Urinary bladder (tissue), 4 donors: Measurements from ENCODE around the gene EYA4. TPM values are rescaled to one million over a fixed set of nuclear protein-coding genes. Genes with fewer than 3 reads are reported as not detected.

ENCODE experiments used
- DNase-seq: peaks from one replicate; pipeline ENCODE4 v3.0.0-alpha.2; 2015; ENCODE audit errors: extremely low spot score
- H3K27ac ChIP-seq: one replicate; pipeline ENCODE4 v1.5.1; 2013; ENCODE audit warnings: low read depth, mild to moderate bottlenecking, moderate library complexity
- H3K36me3 ChIP-seq: one replicate; pipeline ENCODE4 v1.6.1; 2013; ENCODE audit warnings: mild to moderate bottlenecking, moderate library complexity; ENCODE audit not compliant: insufficient read depth
- H3K4me1 ChIP-seq: one replicate; pipeline ENCODE4 v1.6.1; 2013; ENCODE audit warnings: mild to moderate bottlenecking, moderate library complexity; ENCODE audit not compliant: insufficient read depth
- H3K4me3 ChIP-seq: one replicate; pipeline ENCODE4 v1.5.1; 2013; ENCODE audit warnings: low read depth, low read length
- WGBS: extraction: QIAGEN DNeasy Blood & Tissue Kit; methylation state at CpG from one replicate; pipeline ENCODE4 v1.1.7; 2013; 5-methylcytosine and 5-hydroxymethylcytosine counted together
- polyA plus RNA-seq: library from polyadenylated mRNA; stranded (reverse); fragments of 200-250 nt; gene quantifications from one replicate; pipeline ENCODE4 v1.2.3, GENCODE V29; 2013
- total RNA-seq: library from RNA; depleted of rRNA; stranded (reverse); fragments of >200 nt; gene quantifications from one replicate; pipeline ENCODE4 v1.2.3, GENCODE V29; 2014
- donor health status: healthy with polysubstance abuse.
- donor health status: healthy.

Gene EYA4
- total RNA-seq (20.9 TPM), polyA plus RNA-seq (1.3 TPM)

GRCh38 chr6:133241086-133241900, at the start of gene EYA4:
Gene EYA4, plus strand, starts transcription at chr6:133241357. Its CDS starts 33,424 bp downstream, at chr6:133274781.
- peak within 1 kb of the TSS; percentile 68 for H3K4me3 ChIP-seq
- no peaks in the 10 kb centered on the region for H3K4me1 ChIP-seq
- no peak for DNase-seq
- no peaks in the 10 kb centered on the region for H3K36me3 ChIP-seq
- peak within 1 kb of the TSS; percentile 76 for H3K27ac ChIP-seq
- WGBS = under 1% methylated on average over 84 of the region's 84 CpGs

DNA sequence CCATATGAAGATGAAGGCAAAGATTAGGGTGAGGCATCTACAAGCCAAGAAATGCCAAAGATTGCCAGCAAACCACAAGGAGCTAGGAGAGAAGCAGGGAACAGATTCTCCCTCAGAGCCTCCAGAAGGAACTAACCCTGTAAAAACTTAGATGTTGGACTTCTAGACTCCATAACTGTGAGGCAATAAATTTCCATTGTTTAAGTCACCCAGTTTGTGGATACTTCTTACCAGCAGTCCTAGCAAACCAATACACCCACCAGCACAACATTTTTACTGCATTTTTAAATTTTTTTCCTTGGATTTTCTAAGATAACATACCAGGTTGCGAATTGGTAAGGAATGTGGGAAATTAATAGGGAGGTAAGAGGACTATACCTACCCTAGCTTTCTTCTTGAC, 47.8 kb upstream of the EYA4 start:
- H3K4me1 ChIP-seq = no peaks in the 10 kb centered on the region
- no peaks in the 10 kb centered on the region for H3K36me3 ChIP-seq
- H3K27ac ChIP-seq = no peak overlapping the region
- DNase-seq = no peak
- 91% methylated on average over 1 of the region's 1 CpG for WGBS
- no peak overlapping the region for H3K4me3 ChIP-seq

DNA sequence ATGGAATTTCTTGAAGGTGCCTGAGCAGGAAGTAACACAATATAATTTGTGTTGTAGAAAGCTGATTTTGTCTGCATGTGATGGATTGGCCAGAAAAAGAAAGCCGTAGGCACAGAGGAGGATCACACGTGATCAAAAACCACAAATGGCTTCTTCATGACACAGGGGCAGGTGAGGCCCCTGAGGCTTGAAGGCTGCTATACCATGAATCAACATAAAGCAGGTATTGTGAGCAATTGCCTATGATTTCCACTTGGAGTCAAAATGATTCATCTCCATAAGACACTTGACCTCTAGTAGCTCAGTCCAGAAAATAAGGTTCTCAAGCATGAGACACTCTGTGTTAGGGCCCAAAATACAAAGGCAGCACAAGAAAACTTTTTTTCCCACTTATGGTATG, 42.4 kb upstream of the EYA4 start:
- no peak for DNase-seq
- Histone ChIP-seq H3K4me1 (no peaks in the 10 kb centered on the region), H3K4me3 (no peak overlapping the region), H3K27ac (no peak overlapping the region), H3K36me3 (no peaks in the 10 kb centered on the region)
- 85% methylated on average over 2 of the region's 2 CpGs for WGBS

DNA sequence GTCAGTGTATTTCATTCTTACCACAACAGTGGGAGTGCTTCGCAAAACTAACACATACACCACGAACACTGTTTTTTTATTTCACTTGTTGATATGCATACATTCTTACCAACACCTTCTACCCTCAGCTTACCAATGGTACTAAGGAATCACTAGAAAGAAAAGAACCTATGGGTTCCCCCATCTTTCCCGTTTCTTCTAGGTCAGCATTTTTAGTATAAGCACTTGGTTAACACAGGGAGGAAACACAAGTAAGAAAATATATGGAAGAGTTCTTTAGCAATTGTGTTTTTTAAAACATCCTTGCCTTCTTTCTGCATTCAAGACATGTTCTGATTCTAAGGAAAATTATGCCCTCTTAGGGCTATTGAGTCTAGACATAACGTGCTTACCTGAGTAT, 39.9 kb upstream of the EYA4 start:
- DNase-seq = no peak
- no peaks in the 10 kb centered on the region for H3K36me3 ChIP-seq
- WGBS = 90% methylated on average over 4 of the region's 4 CpGs
- no peaks in the 10 kb centered on the region for H3K4me1 ChIP-seq
- no peak overlapping the region for H3K4me3 ChIP-seq
- no peak overlapping the region for H3K27ac ChIP-seq

GRCh38 chr6:133202610-133203343, 38.4 kb upstream of the EYA4 start:
- Histone ChIP-seq H3K27ac (no peak overlapping the region), H3K36me3 (no peaks in the 10 kb centered on the region), H3K4me3 (no peak overlapping the region), H3K4me1 (no peaks in the 10 kb centered on the region)
- DNase-seq = no peak
- WGBS = 63% methylated on average over 4 of the region's 4 CpGs

DNA sequence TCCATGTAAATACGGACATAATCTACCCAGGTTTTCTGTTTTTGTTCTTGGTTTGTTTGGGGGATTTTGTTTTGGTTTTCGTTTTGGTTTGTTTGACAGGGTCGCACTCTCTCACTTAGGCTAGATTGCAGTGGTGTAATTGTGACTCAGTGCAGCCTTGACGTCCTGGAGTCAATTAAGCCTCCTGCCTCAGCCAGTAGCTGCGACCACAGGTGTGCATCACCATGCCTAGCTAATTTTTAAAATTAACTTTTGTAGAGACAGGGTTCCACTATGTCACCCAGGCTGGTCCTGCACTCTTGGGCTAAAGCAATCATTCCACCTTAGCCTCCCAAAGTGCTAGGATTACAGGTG, 37.8 kb upstream of the EYA4 start:
- 79% methylated on average over 5 of the region's 5 CpGs for WGBS
- no peaks in the 10 kb centered on the region for H3K4me1 ChIP-seq
- H3K27ac ChIP-seq = no peak overlapping the region
- H3K36me3 ChIP-seq = no peaks in the 10 kb centered on the region
- DNase-seq = no peak
- H3K4me3 ChIP-seq = no peak overlapping the region

DNA sequence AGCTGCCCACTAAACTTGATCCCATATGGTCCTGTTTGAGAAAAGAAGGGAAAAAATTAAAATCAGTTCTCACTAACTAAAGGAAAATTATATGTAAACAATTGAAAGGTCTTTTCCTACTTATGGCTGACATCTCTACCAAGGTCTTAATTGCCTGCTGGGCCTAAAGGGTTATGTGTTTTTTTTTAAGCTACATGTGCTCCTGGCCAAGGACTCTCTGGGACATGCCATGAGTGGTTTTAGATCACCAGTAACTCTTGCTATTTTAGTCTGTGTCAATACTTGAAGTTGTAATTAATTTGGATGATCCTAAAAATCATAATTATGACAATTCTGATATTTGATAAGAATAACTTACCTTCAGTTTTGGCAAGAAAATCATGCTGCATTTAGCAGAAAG, 35.9 kb upstream of the EYA4 start:
- Histone ChIP-seq H3K27ac (no peak overlapping the region), H3K4me3 (no peak overlapping the region), H3K36me3 (no peaks in the 10 kb centered on the region), H3K4me1 (no peaks in the 10 kb centered on the region)
- no peak for DNase-seq

- H3K27ac ChIP-seq = no peak overlapping the region
- DNase-seq = no peak
- no peaks in the 10 kb centered on the region for H3K36me3 ChIP-seq
- H3K4me1 ChIP-seq = no peaks in the 10 kb centered on the region
- H3K4me3 ChIP-seq = no peak overlapping the region
- WGBS = 77% methylated on average over 5 of the region's 5 CpGs
Observed at GRCh38 chr6:133206942-133207341, 34.2 kb upstream of the EYA4 start.

DNA sequence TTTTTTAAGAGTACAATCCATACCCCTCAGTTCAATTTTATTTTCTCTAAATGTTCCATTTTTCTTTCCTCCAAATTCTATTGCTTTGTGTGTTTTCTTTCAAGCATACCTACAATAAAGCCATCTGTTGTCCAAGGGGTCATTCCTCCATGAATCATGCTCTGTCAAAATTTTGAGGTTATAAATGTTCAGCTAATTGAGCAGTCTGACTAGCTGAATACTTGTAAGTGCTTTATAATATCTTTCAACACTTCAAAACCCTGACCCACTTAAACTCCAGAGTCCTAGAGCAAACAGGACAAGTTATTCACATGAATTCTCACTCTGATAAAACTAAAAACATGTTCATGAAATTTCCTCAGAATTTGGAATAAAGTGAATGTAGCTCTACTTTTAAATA, 33.4 kb upstream of the EYA4 start:
- no peak for DNase-seq
- H3K4me1 ChIP-seq = no peaks in the 10 kb centered on the region
- H3K27ac ChIP-seq = no peak overlapping the region
- H3K4me3 ChIP-seq = no peak overlapping the region
- no peaks in the 10 kb centered on the region for H3K36me3 ChIP-seq

DNA sequence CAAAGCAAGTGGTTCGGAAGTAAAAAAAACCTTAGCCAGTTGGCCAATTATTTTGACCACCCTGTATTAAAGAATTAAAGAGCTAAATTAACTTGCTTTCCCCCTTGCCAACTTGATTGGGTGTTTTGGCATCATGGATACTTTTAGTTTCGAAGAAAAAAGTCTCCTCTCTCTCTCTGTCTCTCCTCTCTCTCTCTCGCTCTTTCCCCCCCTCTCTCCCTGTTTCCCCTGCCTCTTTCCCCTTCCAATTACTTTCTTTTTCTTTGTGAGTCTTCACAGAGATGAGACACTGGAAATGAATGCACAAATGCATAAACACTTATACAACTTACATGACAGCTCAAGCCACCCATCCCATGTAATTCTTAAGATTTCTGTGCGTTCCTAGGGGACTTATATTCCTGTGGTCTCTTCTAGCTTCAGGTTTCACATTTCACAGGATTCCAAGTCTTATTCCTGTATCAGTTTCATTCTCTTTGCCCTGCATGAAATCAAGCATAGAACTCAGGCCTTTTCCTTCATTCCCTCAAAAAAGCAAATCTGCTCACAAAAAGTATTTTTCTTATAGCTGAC, 32.9 kb upstream of the EYA4 start:
- DNase-seq = no peak
- H3K27ac ChIP-seq = no peak overlapping the region
- 64% methylated on average over 4 of the region's 4 CpGs for WGBS
- H3K36me3 ChIP-seq = no peaks in the 10 kb centered on the region
- no peaks in the 10 kb centered on the region for H3K4me1 ChIP-seq
- H3K4me3 ChIP-seq = no peak overlapping the region

DNA sequence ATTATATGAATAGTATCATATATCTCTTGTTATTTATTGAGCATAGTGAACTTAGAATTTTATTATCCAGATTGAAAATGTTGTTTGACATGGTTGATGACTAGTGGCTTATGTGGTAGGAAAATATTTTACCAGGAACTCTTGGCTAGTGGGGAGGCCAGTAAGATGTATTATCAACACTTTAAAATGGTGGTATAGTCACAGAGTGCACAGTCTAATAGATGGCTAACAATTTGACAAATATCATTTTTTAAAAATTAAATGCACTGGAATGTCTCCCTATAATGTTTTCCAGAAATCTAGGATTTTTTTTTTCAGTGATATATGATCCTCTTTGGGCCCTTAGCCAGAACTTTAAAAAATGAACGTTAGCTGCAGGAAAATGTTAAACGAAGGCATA, 26.9 kb upstream of the EYA4 start:
- no peaks in the 10 kb centered on the region for H3K36me3 ChIP-seq
- DNase-seq = no peak

DNA sequence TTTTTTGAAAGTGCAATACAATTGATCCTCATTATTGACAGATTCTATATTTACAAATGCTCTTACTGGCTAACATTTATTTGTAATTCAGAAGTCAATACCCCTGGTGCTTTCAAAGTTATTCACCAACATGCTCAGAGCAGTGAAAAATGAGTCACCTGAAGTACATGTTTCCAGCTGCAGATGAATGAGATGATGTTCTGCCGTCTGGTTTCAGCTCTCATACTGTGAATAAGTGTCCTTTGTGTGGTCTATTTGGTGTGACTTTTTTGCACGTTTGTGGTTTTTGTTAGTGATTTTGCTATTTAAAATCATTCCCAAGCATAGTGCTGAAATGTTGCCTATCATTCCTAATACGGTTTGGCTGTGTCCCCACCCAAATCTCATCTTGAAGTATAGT, 22.3 kb upstream of the EYA4 start:
- 55% methylated on average over 3 of the region's 3 CpGs for WGBS
- Histone ChIP-seq H3K4me1 (no peaks in the 10 kb centered on the region), H3K4me3 (no peak overlapping the region), H3K36me3 (no peaks in the 10 kb centered on the region), H3K27ac (no peak overlapping the region)
- DNase-seq = no peak

More for the DNA sequence above, 26.9 kb upstream of the EYA4 start:
- 16% methylated on average over 2 of the region's 2 CpGs for WGBS
- H3K27ac ChIP-seq = no peak overlapping the region
- no peaks in the 10 kb centered on the region for H3K4me1 ChIP-seq
- no peak overlapping the region for H3K4me3 ChIP-seq

DNA sequence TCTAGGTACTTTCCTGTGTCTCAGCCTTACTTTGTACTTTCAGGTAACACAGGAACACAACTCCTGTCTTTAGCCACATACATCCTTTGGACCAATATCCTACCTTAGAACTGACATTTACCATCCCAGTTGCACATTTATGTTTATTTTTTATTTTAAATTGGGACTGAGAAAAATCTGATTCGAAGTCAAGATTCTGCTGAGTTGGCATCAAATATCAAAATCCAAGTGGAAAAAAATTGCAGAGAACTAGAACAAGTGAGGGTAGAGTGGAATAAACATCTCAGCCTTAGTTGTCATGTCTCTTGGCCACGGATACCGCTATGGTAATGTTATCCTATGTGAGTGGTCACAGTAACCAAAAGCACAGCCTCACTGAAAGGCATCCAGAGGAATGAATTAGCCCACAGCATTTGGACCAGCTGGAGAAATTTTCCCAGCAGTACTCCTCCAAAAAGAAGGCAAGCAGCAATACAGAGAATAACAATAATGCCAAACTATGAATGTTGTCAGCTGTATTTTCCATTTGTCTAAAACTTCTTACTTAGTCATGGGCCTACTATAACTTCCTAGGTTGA, 17.6 kb upstream of the EYA4 start:
- no peak for DNase-seq
- WGBS = 91% methylated on average over 3 of the region's 3 CpGs
- Histone ChIP-seq H3K27ac (no peak overlapping the region), H3K36me3 (no peaks in the 10 kb centered on the region), H3K4me3 (no peak overlapping the region), H3K4me1 (no peaks in the 10 kb centered on the region)

DNA sequence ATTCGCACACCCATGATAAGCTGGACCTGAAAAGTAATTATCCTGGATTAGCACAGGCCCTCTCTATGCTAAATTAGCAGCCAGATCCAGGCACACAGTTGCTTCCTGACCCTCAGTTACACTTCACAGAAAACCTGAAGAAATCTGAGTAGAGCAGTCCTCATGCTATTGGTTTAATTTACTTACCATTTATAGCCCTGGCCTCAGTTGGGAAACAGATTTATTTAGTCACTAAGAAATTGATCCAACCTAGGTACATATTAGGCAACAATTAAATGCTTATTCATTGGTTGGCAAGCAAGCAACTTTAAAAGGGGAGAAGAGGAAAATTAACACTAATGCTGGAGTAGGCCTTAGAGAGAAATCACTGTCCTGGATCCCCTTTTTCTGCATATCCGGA, 15.6 kb upstream of the EYA4 start:
- H3K4me3 ChIP-seq = no peak overlapping the region
- H3K27ac ChIP-seq = no peak overlapping the region
- 94% methylated on average over 2 of the region's 2 CpGs for WGBS
- H3K4me1 ChIP-seq = no peaks in the 10 kb centered on the region
- no peak for DNase-seq
- no peaks in the 10 kb centered on the region for H3K36me3 ChIP-seq
